ENCODE data around the gene RPL18. TPM values are rescaled to one million over a fixed set of nuclear protein-coding genes. Genes with fewer than 3 reads are reported as not detected.
A peak's percentile ranks its signal among the peaks of the same experiment; 100 is the strongest.
"Not testable (repeated sequence)": the region's sequence is repeated elsewhere in the genome, so short reads cannot be mapped to it uniquely, and the experiment has no call there.

The RPL18 gene
- total RNA-seq, 1 experiment from 2014 or later, result 1,978 TPM

GRCh38 chr19:48588670-48589401 lies 30.1 kb downstream of the RPL18 start:
- peak; percentile 88 for DNase-seq (ENCODE audit: low spot score)

GRCh38 chr19:48587387-48587786 lies 31.6 kb downstream of the RPL18 start:
- DNase-seq (ENCODE audit: low spot score), result no peak

GRCh38 chr19:48582168-48582567 lies 36.8 kb downstream of the RPL18 start:
- DNase-seq (ENCODE audit: low spot score), result no peak

GRCh38 chr19:48578891-48579290 lies 40.1 kb downstream of the RPL18 start:
- DNase-seq (ENCODE audit: low spot score), result no peak

- not testable (repeated sequence) for DNase-seq (ENCODE audit: low spot score)
Observed at GRCh38 chr19:48577908-48578307, 41.1 kb downstream of the RPL18 start.

- no peak for DNase-seq (ENCODE audit: low spot score)
Observed at GRCh38 chr19:48575931-48576622, 42.9 kb downstream of the RPL18 start.

GRCh38 chr19:48573163-48573505 lies 45.8 kb downstream of the RPL18 start:
- DNase-seq (ENCODE audit: low spot score), result no peak

- no peak for DNase-seq (ENCODE audit: low spot score)
Observed at GRCh38 chr19:48571378-48572162, 47.4 kb downstream of the RPL18 start.

- DNase-seq (ENCODE audit: low spot score), result peak; percentile 84
Observed at GRCh38 chr19:48569814-48570213, 49.2 kb downstream of the RPL18 start.

- DNase-seq (ENCODE audit: low spot score), result peak; percentile 97
Observed at GRCh38 chr19:48568345-48568886, 50.6 kb downstream of the RPL18 start.

Other genes with a start within 250 kb of the RPL18 start
- 127 and 219 TPM in 2 replicates for gene KDELR1, start 227.6 kb downstream of the RPL18 start, total RNA-seq (2014; rRNA removed; shearing (Covaris generic))
- gene GRIN2D, start 225.5 kb downstream of the RPL18 start, total RNA-seq (2014; rRNA removed; shearing (Covaris generic)), result not detected in 2 replicates
- gene GRWD1, start 173.2 kb downstream of the RPL18 start, total RNA-seq (2014; rRNA removed; shearing (Covaris generic)), result 54.8 and 65.5 TPM in 2 replicates
- gene KCNJ14, start 163.6 kb downstream of the RPL18 start, total RNA-seq (2014; rRNA removed; shearing (Covaris generic)), result 0.23 and 0.41 TPM in 2 replicates
- 44.1 and 47.8 TPM in 2 replicates for gene CYTH2, start 149.8 kb downstream of the RPL18 start, total RNA-seq (2014; rRNA removed; shearing (Covaris generic))
- 0.43 TPM in 1 of 2 replicates, not detected in the other for gene LMTK3, start 107.3 kb downstream of the RPL18 start, total RNA-seq (2014; rRNA removed; shearing (Covaris generic))
- gene SULT2B1, start 67.0 kb downstream of the RPL18 start, total RNA-seq (2014; rRNA removed; shearing (Covaris generic)), result 0.23 TPM in 1 of 2 replicates, not detected in the other
- not detected in 2 replicates for gene SPACA4, start 12.4 kb downstream of the RPL18 start, total RNA-seq (2014; rRNA removed; shearing (Covaris generic))
- gene FAM83E, start 4.1 kb downstream of the RPL18 start, total RNA-seq (2014; rRNA removed; shearing (Covaris generic)), result 0.06 and 1.6 TPM in 2 replicates
- 6.5 and 9.0 TPM in 2 replicates for gene SPHK2, start 328 bp upstream of the RPL18 start, total RNA-seq (2014; rRNA removed; shearing (Covaris generic))
- 14.0 and 34.2 TPM in 2 replicates for gene DBP, start 18.2 kb upstream of the RPL18 start, total RNA-seq (2014; rRNA removed; shearing (Covaris generic))
- gene CA11, start 27.0 kb upstream of the RPL18 start, total RNA-seq (2014; rRNA removed; shearing (Covaris generic)), result 2.2 and 8.3 TPM in 2 replicates
- gene NTN5, start 53.8 kb upstream of the RPL18 start, total RNA-seq (2014; rRNA removed; shearing (Covaris generic)), result 0.58 TPM in 1 of 2 replicates, not detected in the other
- gene FUT2, start 76.8 kb upstream of the RPL18 start, total RNA-seq (2014; rRNA removed; shearing (Covaris generic)), result not detected in 2 replicates
- 0.31 and 0.51 TPM in 2 replicates for gene MAMSTR, start 100.5 kb upstream of the RPL18 start, total RNA-seq (2014; rRNA removed; shearing (Covaris generic))
- 0.14 TPM in 1 of 2 replicates, not detected in the other for gene RASIP1, start 121.4 kb upstream of the RPL18 start, total RNA-seq (2014; rRNA removed; shearing (Covaris generic))
- not detected in 2 replicates for gene IZUMO1, start 127.7 kb upstream of the RPL18 start, total RNA-seq (2014; rRNA removed; shearing (Covaris generic))
- gene FUT1, start 133.5 kb upstream of the RPL18 start, total RNA-seq (2014; rRNA removed; shearing (Covaris generic)), result 0.25 TPM in 1 of 2 replicates, not detected in the other
- gene FGF21, start 136.3 kb upstream of the RPL18 start, total RNA-seq (2014; rRNA removed; shearing (Covaris generic)), result not detected in 2 replicates
- 45.4 and 47.3 TPM in 2 replicates for gene BCAT2, start 191.9 kb upstream of the RPL18 start, total RNA-seq (2014; rRNA removed; shearing (Covaris generic))
- gene HSD17B14, start 217.3 kb upstream of the RPL18 start, total RNA-seq (2014; rRNA removed; shearing (Covaris generic)), result not detected in 2 replicates
- 2.9 and 5.4 TPM in 2 replicates for gene PLEKHA4, start 249.4 kb upstream of the RPL18 start, total RNA-seq (2014; rRNA removed; shearing (Covaris generic))

All from H4 (cell line).